HG02678 (cell line): ENCODE measurements around the gene CPTP.

Experiments used
- ATAC-seq: cut with Tn5 transposase; IDR thresholded peaks from one replicate; pipeline ENCODE4 v1.9.1; 2021; ENCODE audit warnings: mild to moderate bottlenecking, moderate library complexity; ENCODE audit not compliant: unreplicated experiment

Gene CPTP

GRCh38 chr1:1332774-1333480 is 8.3 kb downstream of the CPTP start:
- ATAC-seq, result no peak

- no peak for ATAC-seq
Observed at GRCh38 chr1:1333551-1334241, 9.1 kb downstream of the CPTP start.

- no peak for ATAC-seq
Observed at GRCh38 chr1:1334835-1335234, 10.2 kb downstream of the CPTP start.

- no peak for ATAC-seq
Observed at GRCh38 chr1:1335283-1335682, 10.7 kb downstream of the CPTP start.

GRCh38 chr1:1335792-1336248 is 11.2 kb downstream of the CPTP start:
- ATAC-seq, result no peak

- no peak for ATAC-seq
Observed at GRCh38 chr1:1336446-1336845, 11.8 kb downstream of the CPTP start.

- no peak for ATAC-seq
Observed at GRCh38 chr1:1336931-1337792, 12.6 kb downstream of the CPTP start.

GRCh38 chr1:1337793-1338147 is 13.2 kb downstream of the CPTP start:
- ATAC-seq, result no peak

- ATAC-seq, result no peak
Observed at GRCh38 chr1:1338278-1338677, 13.7 kb downstream of the CPTP start.

GRCh38 chr1:1340185-1340584 is 15.6 kb downstream of the CPTP start:
- no peak for ATAC-seq

GRCh38 chr1:1340791-1341548 is 16.4 kb downstream of the CPTP start:
- ATAC-seq, result no peak

- no peak for ATAC-seq
Observed at GRCh38 chr1:1341549-1342021, 17.0 kb downstream of the CPTP start.

GRCh38 chr1:1342061-1342562 is 17.5 kb downstream of the CPTP start:
- no peak for ATAC-seq

GRCh38 chr1:1342584-1343115 is 18.0 kb downstream of the CPTP start:
- ATAC-seq, result no peak

GRCh38 chr1:1343811-1344421 is 19.3 kb downstream of the CPTP start:
- ATAC-seq, result no peak

- ATAC-seq, result no peak
Observed at GRCh38 chr1:1344655-1345361, 20.2 kb downstream of the CPTP start.

- no peak for ATAC-seq
Observed at GRCh38 chr1:1345384-1345783, 20.8 kb downstream of the CPTP start.

- ATAC-seq, result no peak
Observed at GRCh38 chr1:1345860-1346500, 21.4 kb downstream of the CPTP start.

- ATAC-seq, result no peak
Observed at GRCh38 chr1:1346501-1346890, 21.9 kb downstream of the CPTP start.
